ENCODE results near the gene TFEB. TPM values are rescaled to one million over a fixed set of nuclear protein-coding genes. Genes with fewer than 3 reads are reported as not detected.

Gene TFEB
- total RNA-seq, 1 experiment from 2014 or later, result 16.2 TPM

DNA sequence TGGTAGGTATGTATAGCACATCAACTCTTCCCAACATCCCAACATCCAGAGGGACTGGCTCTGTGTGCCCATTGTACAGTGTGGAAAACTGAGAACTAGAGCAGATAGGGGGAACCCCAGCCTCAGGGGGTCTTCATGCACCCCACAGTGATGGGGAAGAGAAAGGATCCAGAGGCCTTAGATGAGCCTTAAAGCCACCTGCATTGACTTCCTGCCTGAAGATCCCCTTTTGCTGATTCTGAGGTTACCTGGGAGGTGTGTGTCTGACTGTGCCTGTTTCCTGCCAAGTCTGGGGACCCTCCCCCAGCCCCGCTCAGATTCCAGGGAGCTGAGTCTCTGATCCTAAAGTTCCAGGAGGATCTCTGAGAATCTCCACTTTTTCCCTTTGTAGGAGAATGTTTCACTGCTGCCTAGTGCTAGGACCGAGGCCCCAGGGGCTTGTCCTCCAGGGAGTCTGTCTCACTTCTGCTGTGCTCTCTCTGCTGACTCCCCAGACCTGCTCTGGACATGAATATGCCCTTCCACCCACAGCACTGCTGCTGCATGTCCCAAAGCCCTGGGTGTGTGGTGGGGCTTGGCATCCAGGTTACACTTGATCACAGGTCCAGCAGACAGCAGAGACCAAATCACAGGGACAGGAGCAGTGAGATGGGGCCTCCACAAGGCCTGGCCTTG lies 24.6 kb upstream of the TFEB start:
- no TSS peak for BruUV-seq (replicated peaks)
- CTCF ChIA-PET, result no interaction called here

DNA sequence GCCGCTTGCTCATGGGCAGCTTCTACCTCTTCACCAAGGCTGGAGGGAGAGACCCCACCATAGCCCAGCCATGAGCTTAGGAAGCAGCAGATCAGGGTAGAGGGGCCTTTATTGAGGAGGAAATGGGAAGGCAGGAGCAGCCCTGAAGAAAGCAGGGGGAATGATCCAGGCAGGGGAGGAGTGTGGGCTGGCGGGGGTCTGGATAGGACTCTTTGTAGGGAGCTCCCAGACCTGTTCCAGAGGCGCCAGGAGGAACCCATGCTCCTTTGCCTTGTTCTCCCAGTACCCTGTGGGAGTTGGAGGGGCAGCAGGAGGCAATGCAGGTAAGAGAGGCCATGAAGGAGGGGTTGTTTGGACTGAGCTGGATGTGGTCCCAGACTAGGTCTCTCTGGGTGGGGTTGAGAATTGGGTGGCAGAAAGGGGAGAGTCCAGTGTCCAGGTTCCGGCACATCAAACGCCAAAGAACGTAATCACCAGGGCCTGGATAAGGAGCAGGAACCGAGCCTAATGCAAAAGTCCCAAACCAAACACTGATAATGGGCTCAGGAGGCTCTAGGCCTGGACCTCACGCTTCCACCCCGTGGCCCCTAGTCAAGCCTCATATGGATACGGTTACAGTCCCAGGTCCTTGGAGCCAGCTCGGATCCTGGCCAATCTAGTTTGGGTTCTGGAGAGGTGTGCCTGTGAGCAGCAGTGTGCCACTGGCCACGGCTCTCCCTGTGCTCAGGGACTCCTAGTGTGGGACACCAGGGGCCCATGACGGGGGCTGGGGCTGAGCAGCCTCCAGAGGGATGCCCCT lies 23.9 kb upstream of the TFEB start:
- Mint-ChIP-seq H3K4me1 (ENCODE audit: insufficient read depth, unreplicated experiment) (no peaks in the 10 kb centered on the region), H3K9me3 (ENCODE audit: unreplicated experiment) (no peaks in the 10 kb centered on the region), H3K27ac (ENCODE audit: low read depth, unreplicated experiment) (no peak overlapping the region), H3K4me3 (ENCODE audit: unreplicated experiment) (no peak overlapping the region), H3K27me3 (ENCODE audit: insufficient read depth, unreplicated experiment) (peaks cover 38% of the 10 kb centered on the region), H3K36me3 (ENCODE audit: insufficient read depth, unreplicated experiment) (no peaks in the 10 kb centered on the region)
- POLR2A ChIA-PET, result interaction anchor here (0.7 kb wide), 1 partner anchor 27 kb away, joined by 4 read pairs; no protein-coding TSS in a partner anchor
- TF ChIP-seq, protein P1, sequence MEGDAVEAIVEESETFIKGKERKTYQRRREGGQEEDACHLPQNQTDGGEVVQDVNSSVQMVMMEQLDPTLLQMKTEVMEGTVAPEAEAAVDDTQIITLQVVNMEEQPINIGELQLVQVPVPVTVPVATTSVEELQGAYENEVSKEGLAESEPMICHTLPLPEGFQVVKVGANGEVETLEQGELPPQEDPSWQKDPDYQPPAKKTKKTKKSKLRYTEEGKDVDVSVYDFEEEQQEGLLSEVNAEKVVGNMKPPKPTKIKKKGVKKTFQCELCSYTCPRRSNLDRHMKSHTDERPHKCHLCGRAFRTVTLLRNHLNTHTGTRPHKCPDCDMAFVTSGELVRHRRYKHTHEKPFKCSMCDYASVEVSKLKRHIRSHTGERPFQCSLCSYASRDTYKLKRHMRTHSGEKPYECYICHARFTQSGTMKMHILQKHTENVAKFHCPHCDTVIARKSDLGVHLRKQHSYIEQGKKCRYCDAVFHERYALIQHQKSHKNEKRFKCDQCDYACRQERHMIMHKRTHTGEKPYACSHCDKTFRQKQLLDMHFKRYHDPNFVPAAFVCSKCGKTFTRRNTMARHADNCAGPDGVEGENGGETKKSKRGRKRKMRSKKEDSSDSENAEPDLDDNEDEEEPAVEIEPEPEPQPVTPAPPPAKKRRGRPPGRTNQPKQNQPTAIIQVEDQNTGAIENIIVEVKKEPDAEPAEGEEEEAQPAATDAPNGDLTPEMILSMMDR (IDR thresholded peaks at IDR 0.05; ENCODE audit: unreplicated experiment), result no peak
- BruUV-seq (replicated peaks), result no TSS peak
- intact Hi-C loops (cut with micrococcal nuclease), result no loop called here
- CTCF ChIA-PET, result interaction anchor here (0.7 kb wide), 1 partner anchor 25 kb away, joined by 3 read pairs; no protein-coding TSS in a partner anchor
- no peak for DNase-seq (ENCODE audit: unreplicated experiment)

More for the DNA sequence above, 24.6 kb upstream of the TFEB start:
- no peak for DNase-seq (ENCODE audit: unreplicated experiment)
- no peaks in the 10 kb centered on the region for H3K4me1 Mint-ChIP-seq (ENCODE audit: insufficient read depth, unreplicated experiment)
- H3K27ac Mint-ChIP-seq (ENCODE audit: low read depth, unreplicated experiment), result no peak overlapping the region
- no peak overlapping the region for H3K4me3 Mint-ChIP-seq (ENCODE audit: unreplicated experiment)
- H3K27me3 Mint-ChIP-seq (ENCODE audit: insufficient read depth, unreplicated experiment), result peaks cover 30% of the 10 kb centered on the region
- H3K36me3 Mint-ChIP-seq (ENCODE audit: insufficient read depth, unreplicated experiment), result no peaks in the 10 kb centered on the region
- intact Hi-C loops (cut with micrococcal nuclease), result no loop called here
- POLR2A ChIA-PET, result no interaction called here
- no peaks in the 10 kb centered on the region for H3K9me3 Mint-ChIP-seq (ENCODE audit: unreplicated experiment)
- TF ChIP-seq, protein P1 (IDR thresholded peaks at IDR 0.05; ENCODE audit: unreplicated experiment), result no peak

DNA sequence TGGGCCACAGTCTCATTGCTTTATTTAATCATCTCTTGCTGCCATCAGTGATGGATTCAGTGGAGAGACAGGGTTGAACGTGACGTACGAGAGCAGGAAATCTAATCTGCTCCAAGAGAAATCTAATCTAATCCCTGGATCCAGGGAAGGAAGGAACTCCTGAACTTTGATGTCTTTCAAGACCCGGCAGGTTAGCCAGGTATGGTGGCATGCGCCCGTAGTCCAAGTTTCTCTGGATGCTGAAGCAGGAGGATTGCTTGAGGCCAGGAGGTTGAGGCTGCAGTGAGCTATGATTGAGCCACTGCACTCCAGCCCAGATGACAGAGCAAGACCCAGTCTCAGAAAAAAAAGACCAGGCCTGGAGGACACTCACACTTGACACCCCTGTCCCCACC lies 23.2 kb upstream of the TFEB start:
- TF ChIP-seq, protein P1 (IDR thresholded peaks at IDR 0.05; ENCODE audit: unreplicated experiment), result no peak

DNA sequence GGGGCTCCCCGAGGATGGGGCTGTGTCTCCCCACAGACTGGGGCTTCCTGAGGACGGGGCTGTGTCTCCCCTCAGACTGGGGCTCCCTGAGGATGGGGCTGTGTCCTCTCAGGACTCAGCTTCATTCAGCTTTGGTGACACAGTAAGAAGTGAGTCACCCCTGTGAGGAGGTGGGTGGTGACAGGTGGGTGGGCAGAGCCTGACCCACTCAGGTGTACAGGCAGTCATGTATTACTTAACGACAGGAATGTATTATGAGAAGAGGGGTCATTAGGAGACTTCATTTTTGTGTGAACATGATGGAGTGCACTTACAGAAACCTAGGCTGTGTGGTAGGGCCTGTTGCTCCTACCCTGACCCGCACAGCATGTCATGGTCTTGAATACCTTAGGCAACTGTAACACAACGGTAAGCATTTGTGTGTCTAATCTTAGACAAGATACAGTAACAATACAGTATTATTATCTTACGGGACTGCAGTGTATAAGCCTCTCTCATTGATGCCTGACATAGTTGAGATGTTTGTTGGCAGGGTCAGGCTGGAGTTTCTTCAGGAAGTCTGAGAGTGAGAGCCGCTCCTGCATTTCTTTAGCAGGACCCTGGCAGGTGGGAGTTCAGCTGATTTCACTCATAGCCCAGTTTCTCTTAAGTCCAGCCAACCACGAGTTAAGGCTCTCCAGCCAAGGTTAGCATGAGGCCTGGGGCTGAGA lies 22.7 kb upstream of the TFEB start:
- CTCF ChIA-PET, result interaction anchor here (0.6 to 0.7 kb wide), 2 partner anchors 19 to 26 kb away, joined by 3 read pairs; no protein-coding TSS in a partner anchor

More for the DNA sequence above, 23.2 kb upstream of the TFEB start:
- intact Hi-C loops (cut with micrococcal nuclease), result no loop called here
- Mint-ChIP-seq H3K9me3 (ENCODE audit: unreplicated experiment) (no peaks in the 10 kb centered on the region), H3K36me3 (ENCODE audit: insufficient read depth, unreplicated experiment) (no peaks in the 10 kb centered on the region), H3K4me1 (ENCODE audit: insufficient read depth, unreplicated experiment) (no peaks in the 10 kb centered on the region), H3K27ac (ENCODE audit: low read depth, unreplicated experiment) (no peak overlapping the region), H3K27me3 (ENCODE audit: insufficient read depth, unreplicated experiment) (peaks cover 44% of the 10 kb centered on the region), H3K4me3 (ENCODE audit: unreplicated experiment) (no peak overlapping the region)
- POLR2A ChIA-PET, result interaction anchor here (0.7 kb wide), 1 partner anchor 27 kb away, joined by 4 read pairs; no protein-coding TSS in a partner anchor
- CTCF ChIA-PET, result interaction anchor here (0.7 kb wide), 1 partner anchor 25 kb away, joined by 3 read pairs; no protein-coding TSS in a partner anchor
- DNase-seq (ENCODE audit: unreplicated experiment), result no peak
- no TSS peak for BruUV-seq (replicated peaks)

More for the DNA sequence above, 22.7 kb upstream of the TFEB start:
- no peaks in the 10 kb centered on the region for H3K9me3 Mint-ChIP-seq (ENCODE audit: unreplicated experiment)
- DNase-seq (ENCODE audit: unreplicated experiment), result no peak
- no peak overlapping the region for H3K4me3 Mint-ChIP-seq (ENCODE audit: unreplicated experiment)
- no peaks in the 10 kb centered on the region for H3K36me3 Mint-ChIP-seq (ENCODE audit: insufficient read depth, unreplicated experiment)
- no peaks in the 10 kb centered on the region for H3K4me1 Mint-ChIP-seq (ENCODE audit: insufficient read depth, unreplicated experiment)
- no peak overlapping the region for H3K27ac Mint-ChIP-seq (ENCODE audit: low read depth, unreplicated experiment)
- TF ChIP-seq, protein P1 (IDR thresholded peaks at IDR 0.05; ENCODE audit: unreplicated experiment), result no peak
- no TSS peak for BruUV-seq (replicated peaks)
- intact Hi-C loops (cut with micrococcal nuclease), result no loop called here
- POLR2A ChIA-PET, result no interaction called here
- H3K27me3 Mint-ChIP-seq (ENCODE audit: insufficient read depth, unreplicated experiment), result peaks cover 50% of the 10 kb centered on the region
